SH-SY5Y (cell line): Measurements from ENCODE around the gene IFNL2.

Experiments
- GATA2 ChIP-seq: IDR thresholded peaks from 2 replicates; pipeline ENCODE4 v1.6.1; 2011; ENCODE audit warnings: mild to moderate bottlenecking, low read depth, low read length
- GATA3 ChIP-seq: IDR thresholded peaks from 2 replicates; pipeline ENCODE4 v1.6.1; 2011; ENCODE audit warnings: low read depth, mild to moderate bottlenecking, low read length, moderate library complexity

- no peak for TF ChIP-seq GATA2
- TF ChIP-seq GATA3: no peak
Measured at GRCh38 chr19:39284032-39284431, 15.8 kb downstream of the IFNL2 start.
